GM18520 (cell line): Measurements from ENCODE around the gene FAM174A.

ENCODE experiments used
- ATAC-seq: cut with Tn5 transposase; IDR thresholded peaks from one replicate; pipeline ENCODE4 v1.9.1; 2021; ENCODE audit not compliant: unreplicated experiment

The FAM174A gene

GRCh38 chr5:100535060-100536005, at the start of gene FAM174A:
Gene FAM174A, plus strand, starts transcription at chr5:100535374. Its CDS starts 157 bp downstream, at chr5:100535531.
- ATAC-seq, result peak; percentile 96

GRCh38 chr5:100493996-100494395, 41.2 kb upstream of the FAM174A start:
- ATAC-seq, result no peak

- no peak for ATAC-seq
These were observed 38.9 kb upstream of the FAM174A start for GRCh38 chr5:100496296-100496695.

- ATAC-seq, result no peak
These were observed 32.5 kb upstream of the FAM174A start for GRCh38 chr5:100502684-100503083.

GRCh38 chr5:100505984-100506670, 29.0 kb upstream of the FAM174A start:
- no peak for ATAC-seq

- peak; percentile 48 for ATAC-seq
These were observed 18.9 kb upstream of the FAM174A start for GRCh38 chr5:100516285-100516684.

- ATAC-seq, result no peak
These were observed 17.7 kb upstream of the FAM174A start for GRCh38 chr5:100517301-100517974.

GRCh38 chr5:100518377-100518776, 16.8 kb upstream of the FAM174A start:
- no peak for ATAC-seq

- no peak for ATAC-seq
These were observed 16.1 kb upstream of the FAM174A start for GRCh38 chr5:100519075-100519474.

- no peak for ATAC-seq
These were observed 14.8 kb upstream of the FAM174A start for GRCh38 chr5:100520348-100520747.

- no peak for ATAC-seq
These were observed 2.8 kb downstream of the FAM174A start for GRCh38 chr5:100537946-100538345.

- no peak for ATAC-seq
These were observed 4.3 kb downstream of the FAM174A start for GRCh38 chr5:100539519-100539918.

- no peak for ATAC-seq
These were observed 6.9 kb downstream of the FAM174A start for GRCh38 chr5:100542086-100542485.

GRCh38 chr5:100546001-100546400, 10.8 kb downstream of the FAM174A start:
- no peak for ATAC-seq

- ATAC-seq, result peak; percentile 60
These were observed 15.4 kb downstream of the FAM174A start for GRCh38 chr5:100550531-100551051.

GRCh38 chr5:100551183-100551582, 16.0 kb downstream of the FAM174A start:
- no peak for ATAC-seq

- ATAC-seq, result no peak
These were observed 18.0 kb downstream of the FAM174A start for GRCh38 chr5:100553209-100553608.

GRCh38 chr5:100560860-100561259, 25.7 kb downstream of the FAM174A start:
- ATAC-seq, result no peak

- no peak for ATAC-seq
These were observed 27.6 kb downstream of the FAM174A start for GRCh38 chr5:100562821-100563220.

- no peak for ATAC-seq
These were observed 31.4 kb downstream of the FAM174A start for GRCh38 chr5:100566382-100567141.
